Neural cell (in vitro differentiated cells): Measurements from ENCODE around the gene IGSF3. TPM values are rescaled to one million over a fixed set of nuclear protein-coding genes. Genes with fewer than 3 reads are reported as not detected.
"Not testable (repeated sequence)": the region's sequence is repeated elsewhere in the genome, so short reads cannot be mapped to it uniquely, and the experiment has no call there.

ENCODE experiments used
- H2AFZ ChIP-seq: fragments of 200-600, 300-800 bp; sonication (generic), shearing (Covaris generic); 2 replicates; pipeline ENCODE4 v1.6.0; 2014; ENCODE audit warnings: low read depth, mild to moderate bottlenecking, antibody characterized with exemption, low read length, moderate library complexity
- H3F3A ChIP-seq: fragments of 200-600 bp; shearing (Covaris generic); 2 replicates; pipeline ENCODE4 v1.6.1; 2016; ENCODE audit warnings: mild to moderate bottlenecking, moderate library complexity, mixed read lengths, antibody characterized with exemption, low read length; ENCODE audit not compliant: insufficient read depth, poor library complexity, severe bottlenecking
- H3K27ac ChIP-seq: fragments of 200-600, 300-800 bp; sonication (generic), shearing (Covaris generic); 2 replicates; pipeline ENCODE4 v1.5.1; 2014; ENCODE audit warnings: mild to moderate bottlenecking, low read length, moderate library complexity
- H3K27me3 ChIP-seq: fragments of 300-800, 200-600 bp; sonication (generic), shearing (Covaris generic); 2 replicates; pipeline ENCODE4 v1.6.0; 2014; ENCODE audit warnings: mild to moderate bottlenecking, low read depth, low read length, moderate library complexity; ENCODE audit not compliant: insufficient read depth
- H3K36me3 ChIP-seq: fragments of 300-800, 200-600 bp; sonication (generic), shearing (Covaris generic); 2 replicates; pipeline ENCODE4 v1.5.1; 2014; ENCODE audit warnings: mild to moderate bottlenecking, antibody characterized with exemption, low read length, moderate library complexity; ENCODE audit not compliant: insufficient read depth
- H3K4me2 ChIP-seq: fragments of 300-800, 200-600 bp; sonication (generic), shearing (Covaris generic); 2 replicates; pipeline ENCODE4 v1.6.0; 2014; ENCODE audit warnings: mild to moderate bottlenecking, low read length
- H3K4me3 ChIP-seq: fragments of 300-800, 200-600 bp; sonication (generic), shearing (Covaris generic); 2 replicates; pipeline ENCODE4 v1.5.1; 2014; ENCODE audit warnings: mild to moderate bottlenecking, low read length, moderate library complexity
- H3K79me2 ChIP-seq: fragments of 200-600 bp; shearing (Covaris generic); replicated peaks from 2 replicates; pipeline ENCODE4 v1.6.0; 2014; ENCODE audit warnings: mild to moderate bottlenecking, low read length, moderate library complexity; ENCODE audit not compliant: insufficient read depth
- H3K9ac ChIP-seq: fragments of 300-800, 200-600 bp; sonication (generic), shearing (Covaris generic); 2 replicates; pipeline ENCODE4 v1.6.1; 2016; ENCODE audit warnings: mild to moderate bottlenecking, low read length, mixed read lengths
- H3K9me2 ChIP-seq: fragments of 200-600 bp; shearing (Covaris generic); 2 replicates; pipeline ENCODE4 v1.6.1; 2016; ENCODE audit warnings: mild to moderate bottlenecking, low read length, mixed read lengths; ENCODE audit not compliant: insufficient read depth
- H3K9me3 ChIP-seq: fragments of 200-600, 300-800 bp; sonication (generic), shearing (Covaris generic); 2 replicates; pipeline ENCODE4 v1.6.1; 2016; ENCODE audit warnings: mild to moderate bottlenecking, mixed run types, low read length, moderate library complexity, mixed read lengths
- H4K20me1 ChIP-seq: fragments of 200-600 bp; shearing (Covaris generic); 2 replicates; pipeline ENCODE4 v1.6.1; 2016; ENCODE audit warnings: mild to moderate bottlenecking, mixed run types; ENCODE audit not compliant: insufficient read depth
- CTCF ChIP-seq: fragments of 450-650 bp; IDR thresholded peaks from 2 replicates; pipeline ENCODE4 v1.5.1; 2014; ENCODE audit warnings: antibody characterized with exemption, mild to moderate bottlenecking, moderate library complexity; ENCODE audit not compliant: poor library complexity, severe bottlenecking
- EP300 ChIP-seq: fragments of 450-650 bp; conservative IDR thresholded peaks from 2 replicates; pipeline ENCODE4 v1.6.1; 2014; ENCODE audit warnings: antibody characterized with exemption, mild to moderate bottlenecking, moderate library complexity; ENCODE audit not compliant: poor library complexity, severe bottlenecking
- POLR2AphosphoS5 ChIP-seq: IDR thresholded peaks from 2 replicates; pipeline ENCODE4 v1.6.1; 2012
- SMC3 ChIP-seq: fragments of 450-650 bp; conservative IDR thresholded peaks from 2 replicates; pipeline ENCODE4 v1.6.1; 2014; ENCODE audit warnings: antibody characterized with exemption, mild to moderate bottlenecking, moderate library complexity; ENCODE audit not compliant: poor library complexity
- TAF1 ChIP-seq: IDR thresholded peaks from 2 replicates; pipeline ENCODE4 v1.6.1; 2012; ENCODE audit warnings: low read depth
- polyA plus RNA-seq: library from polyadenylated mRNA; depleted of rRNA; stranded (reverse); fragments of >200 nt; gene quantifications from 2 replicates; pipeline ENCODE4 v1.2.3, GENCODE V29; 2014

The IGSF3 gene
- polyA plus RNA-seq, 1 donor from 2014 or later, result 81.4 TPM

DNA sequence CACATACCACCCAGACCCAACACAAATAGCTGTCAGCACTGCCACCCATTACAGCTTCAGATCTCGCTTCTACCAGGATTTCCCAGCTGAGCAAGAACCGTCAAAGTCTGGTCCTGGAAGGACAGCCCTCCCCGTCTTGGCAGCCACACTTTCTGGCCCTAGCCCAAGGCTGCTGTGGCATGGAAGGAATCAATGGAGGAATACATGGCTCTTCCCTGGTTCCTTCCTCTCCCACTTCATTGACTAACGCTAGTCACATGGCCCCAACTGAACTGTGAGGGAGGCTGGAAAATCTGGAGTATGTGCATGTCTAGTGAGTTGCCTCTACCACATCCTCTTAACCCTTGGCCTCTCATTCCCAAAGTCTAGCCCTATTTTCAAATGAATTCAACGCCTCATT, 18.5 kb downstream of the IGSF3 start:
- not testable (repeated sequence) for H3K9me3 ChIP-seq, H3F3A ChIP-seq, H3K4me2 ChIP-seq, H3K9ac ChIP-seq, H3K9me2 ChIP-seq, H3K36me3 ChIP-seq, H4K20me1 ChIP-seq, H3K79me2 ChIP-seq, H3K27me3 ChIP-seq, H2AFZ ChIP-seq, H3K27ac ChIP-seq, H3K4me3 ChIP-seq

DNA sequence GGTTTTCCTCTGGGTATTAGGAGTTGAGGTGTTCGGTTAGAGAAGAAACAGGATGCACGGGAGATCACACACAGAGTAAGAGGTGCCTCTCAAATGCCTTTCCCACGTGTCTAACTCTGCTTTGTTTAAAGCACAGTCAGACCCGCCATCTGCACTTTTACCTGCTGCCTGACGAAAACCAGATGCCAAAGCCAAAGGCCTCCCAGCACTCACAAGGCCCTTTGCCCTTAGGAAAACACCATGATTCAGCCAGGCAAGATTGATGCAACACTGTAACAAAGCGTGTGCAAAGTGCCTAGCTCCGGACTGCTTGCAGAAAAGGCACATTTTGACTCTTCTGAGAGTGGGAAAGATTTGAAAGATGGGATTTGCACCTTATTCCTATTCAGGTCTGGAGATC, 19.2 kb downstream of the IGSF3 start:
- not testable (repeated sequence) for H3K9me2 ChIP-seq, H3F3A ChIP-seq

DNA sequence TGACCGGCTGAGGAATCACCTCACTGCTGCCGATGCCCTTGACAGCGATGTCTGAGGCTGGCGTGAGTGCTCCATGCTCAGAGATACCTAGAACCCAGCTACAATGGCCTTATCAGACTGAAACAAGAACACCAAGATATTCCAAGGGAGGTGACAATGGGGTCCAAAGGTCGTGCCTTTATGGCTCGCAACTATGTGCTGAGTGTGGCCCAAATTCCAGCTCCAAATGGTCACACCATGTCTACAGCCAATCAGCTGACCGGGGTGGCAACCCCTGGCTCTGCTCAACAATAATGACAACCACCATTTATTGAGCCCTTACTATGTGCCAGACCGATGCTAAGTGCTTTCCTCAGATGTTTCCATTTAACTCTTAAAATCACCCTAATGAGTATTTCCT, 20.3 kb downstream of the IGSF3 start:
- H3F3A ChIP-seq, H2AFZ ChIP-seq, H3K4me2 ChIP-seq, H3K79me2 ChIP-seq, H3K9me2 ChIP-seq, H3K4me3 ChIP-seq, H3K27me3 ChIP-seq, H3K36me3 ChIP-seq, H3K9me3 ChIP-seq, H4K20me1 ChIP-seq: not testable (repeated sequence)
- Histone ChIP-seq H3K9ac (peak overlapping the region; percentile 72), H3K27ac (peak overlapping the region; percentile 92)

More for the DNA sequence above, 19.2 kb downstream of the IGSF3 start:
- not testable (repeated sequence) for H3K4me3 ChIP-seq, H3K27ac ChIP-seq, H3K9ac ChIP-seq, H3K27me3 ChIP-seq, H3K36me3 ChIP-seq, H2AFZ ChIP-seq, H3K79me2 ChIP-seq, H3K9me3 ChIP-seq, H4K20me1 ChIP-seq, H3K4me2 ChIP-seq

DNA sequence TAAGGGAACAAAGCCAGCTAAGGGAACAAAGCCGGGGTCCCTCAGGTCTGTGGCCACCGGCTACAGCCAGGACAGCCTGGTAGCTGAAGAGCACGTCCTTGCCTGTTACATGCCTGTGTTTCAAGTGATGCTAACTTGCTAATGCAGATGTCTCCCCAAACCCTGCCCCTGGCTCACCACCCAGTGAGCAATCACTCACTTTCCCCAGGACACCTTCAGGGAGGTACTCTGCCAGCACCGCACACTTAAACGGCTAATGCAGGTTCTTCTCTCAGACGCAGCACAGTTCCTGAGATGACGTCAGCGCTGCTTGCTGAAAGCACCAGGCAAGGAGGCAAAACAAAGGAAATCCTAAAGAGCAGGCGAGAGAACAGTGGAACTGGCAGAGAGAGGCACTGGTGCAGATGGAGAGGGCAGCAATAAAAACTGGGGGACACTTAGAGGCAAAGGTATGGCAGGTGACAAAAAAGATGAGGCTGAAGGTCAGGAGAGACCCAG, 20.8 kb downstream of the IGSF3 start:
- Histone ChIP-seq H3K27ac (peak overlapping the region; percentile 92), H3K4me3 (peak overlapping the region; percentile 47), H2AFZ (peak overlapping the region; percentile 21), H3K9ac (peak overlapping the region; percentile 72)
- H3K9me2 ChIP-seq, H4K20me1 ChIP-seq, H3K36me3 ChIP-seq, H3K4me2 ChIP-seq, H3K79me2 ChIP-seq, H3K9me3 ChIP-seq, H3K27me3 ChIP-seq, H3F3A ChIP-seq: not testable (repeated sequence)
- TF ChIP-seq TAF1 (peak; percentile 71), EP300 (peak; percentile 5), POLR2AphosphoS5 (peak; percentile 66)

GRCh38 chr1:116645802-116646672, 21.5 kb downstream of the IGSF3 start:
- H4K20me1 ChIP-seq, H3F3A ChIP-seq, H3K9me2 ChIP-seq, H3K79me2 ChIP-seq, H3K4me2 ChIP-seq, H3K9me3 ChIP-seq, H3K36me3 ChIP-seq, H3K27me3 ChIP-seq, H2AFZ ChIP-seq: not testable (repeated sequence)
- TF ChIP-seq CTCF (peak; percentile 53), SMC3 (peak; percentile 46)
- peak overlapping the region; percentile 72 for H3K9ac ChIP-seq
- peak overlapping the region; percentile 92 for H3K27ac ChIP-seq
- peak overlapping the region; percentile 47 for H3K4me3 ChIP-seq

DNA sequence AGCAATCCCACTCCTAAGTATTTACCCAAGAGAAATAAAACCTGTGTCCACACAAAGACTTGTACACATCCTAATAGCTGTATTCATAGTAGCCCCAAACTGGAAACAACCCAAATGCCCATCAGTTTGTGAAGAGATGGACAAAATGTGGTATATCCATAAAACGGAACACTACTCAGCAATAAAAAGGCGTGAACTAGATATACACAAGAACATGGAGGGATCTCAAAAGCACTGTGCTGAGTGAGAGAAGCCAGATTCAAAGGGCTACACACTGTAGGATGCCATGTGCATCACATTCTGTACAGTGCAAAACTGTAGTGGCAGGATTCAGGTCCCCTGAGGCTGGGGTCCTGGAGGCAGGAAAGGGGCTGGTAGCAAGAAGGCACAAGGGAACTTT, 22.5 kb downstream of the IGSF3 start:
- not testable (repeated sequence) for H3K36me3 ChIP-seq, H3K4me2 ChIP-seq, H4K20me1 ChIP-seq, H3K9ac ChIP-seq, H3K4me3 ChIP-seq, H3K27me3 ChIP-seq, H3K27ac ChIP-seq, H3K79me2 ChIP-seq, H3K9me2 ChIP-seq, H2AFZ ChIP-seq, H3F3A ChIP-seq, H3K9me3 ChIP-seq

DNA sequence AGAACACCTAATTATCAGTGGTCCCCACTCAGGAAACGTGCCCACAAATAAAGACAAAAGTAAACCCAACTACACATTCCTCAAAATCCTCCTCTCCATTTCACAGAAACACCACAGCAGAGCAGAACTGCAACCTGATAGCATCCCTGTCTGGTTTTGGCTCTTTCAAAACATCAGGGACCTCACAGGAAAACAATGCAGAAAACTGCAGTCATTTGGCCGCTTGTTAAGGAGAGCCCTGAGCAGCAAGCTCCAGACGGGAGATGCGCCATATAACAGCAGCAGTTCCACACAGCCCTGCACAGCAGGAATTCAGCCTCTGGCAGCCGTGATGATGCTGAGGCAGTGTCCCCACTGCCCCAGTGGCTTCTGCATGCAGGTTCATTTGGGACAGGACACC, 23.4 kb downstream of the IGSF3 start:
- H3K27ac ChIP-seq, H3K9me3 ChIP-seq: not testable (repeated sequence)

More for the DNA sequence above, 23.4 kb downstream of the IGSF3 start:
- H4K20me1 ChIP-seq, H3K27me3 ChIP-seq, H3K9me2 ChIP-seq, H3K4me3 ChIP-seq, H3K36me3 ChIP-seq, H3K4me2 ChIP-seq, H2AFZ ChIP-seq, H3K9ac ChIP-seq, H3F3A ChIP-seq, H3K79me2 ChIP-seq: not testable (repeated sequence)
